GM21786 (cell line): ENCODE measurements around the gene CXorf65.

Experiments used
- ATAC-seq: cut with Tn5 transposase; IDR thresholded peaks from one replicate; pipeline ENCODE4 v1.9.1; 2021; ENCODE audit not compliant: unreplicated experiment

CXorf65 gene

GRCh38 chrX:71107762-71108360 is 1.3 kb upstream of the CXorf65 start:
- ATAC-seq, result no peak

DNA sequence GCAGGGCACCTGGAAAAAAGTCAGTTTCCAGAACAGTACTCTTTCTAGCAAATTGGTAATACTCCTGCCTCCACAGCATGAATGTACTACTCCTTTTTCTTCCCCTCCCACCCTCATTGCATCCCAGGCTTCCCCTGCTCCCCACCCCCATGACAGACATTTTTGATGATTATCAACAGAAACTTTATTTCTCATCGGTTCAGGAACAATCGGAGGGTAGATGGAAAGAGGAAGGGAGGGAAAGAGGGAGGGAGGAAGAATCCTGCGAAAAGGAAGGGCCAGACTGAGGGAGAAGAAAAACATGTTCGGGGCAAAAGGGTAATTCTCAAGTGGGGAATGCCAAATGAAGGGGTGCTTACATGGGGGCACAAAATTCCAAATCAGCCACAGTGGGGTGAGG is 705 bp upstream of the CXorf65 start:
- no peak for ATAC-seq

DNA sequence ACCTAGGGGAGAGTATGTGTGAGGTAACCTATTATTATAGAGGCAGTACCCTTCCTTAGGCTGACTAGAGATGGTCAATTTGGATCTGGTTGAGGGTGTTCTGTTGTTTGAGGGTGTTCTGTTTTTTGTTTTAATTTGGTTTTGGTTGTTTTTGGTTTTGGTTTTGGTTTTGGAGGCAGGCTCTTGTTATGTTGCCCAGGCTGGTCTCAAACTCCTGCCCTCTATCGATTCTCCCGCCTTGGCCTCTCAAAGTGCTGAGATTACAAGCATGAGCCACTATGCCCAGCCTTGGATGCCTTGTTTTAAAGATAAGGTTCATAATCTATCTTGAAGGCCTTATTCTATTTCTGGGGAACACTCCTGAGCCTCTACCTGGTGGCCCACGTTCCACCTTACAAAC is 912 bp downstream of the CXorf65 start:
- ATAC-seq, result no peak

GRCh38 chrX:71103110-71103983 is 3.2 kb downstream of the CXorf65 start:
- peak; percentile 57 for ATAC-seq

DNA sequence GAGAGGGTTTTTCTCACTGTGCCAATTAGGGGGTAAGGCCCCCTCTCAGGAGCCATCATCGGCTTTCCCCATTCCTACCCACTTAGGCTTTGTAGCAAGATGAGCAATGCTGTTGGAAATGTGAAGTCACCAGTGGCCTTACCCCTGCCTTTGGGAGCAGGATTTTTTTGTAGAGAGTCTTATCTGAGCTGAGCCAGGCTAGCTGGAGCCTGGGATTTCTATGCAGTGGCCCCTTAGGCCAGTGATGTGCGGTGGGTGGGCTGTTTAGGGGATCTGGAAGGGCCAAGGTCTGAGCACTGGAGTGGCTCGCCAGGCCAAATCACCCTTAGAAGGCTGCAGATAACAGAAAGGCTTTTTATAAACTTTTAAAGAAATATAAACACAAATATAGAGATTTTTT is 4.2 kb downstream of the CXorf65 start:
- ATAC-seq, result no peak

GRCh38 chrX:71100581-71101505 is 5.7 kb downstream of the CXorf65 start:
- ATAC-seq, result no peak

- ATAC-seq, result no peak
Observed at GRCh38 chrX:71099736-71100135, 6.8 kb downstream of the CXorf65 start.

DNA sequence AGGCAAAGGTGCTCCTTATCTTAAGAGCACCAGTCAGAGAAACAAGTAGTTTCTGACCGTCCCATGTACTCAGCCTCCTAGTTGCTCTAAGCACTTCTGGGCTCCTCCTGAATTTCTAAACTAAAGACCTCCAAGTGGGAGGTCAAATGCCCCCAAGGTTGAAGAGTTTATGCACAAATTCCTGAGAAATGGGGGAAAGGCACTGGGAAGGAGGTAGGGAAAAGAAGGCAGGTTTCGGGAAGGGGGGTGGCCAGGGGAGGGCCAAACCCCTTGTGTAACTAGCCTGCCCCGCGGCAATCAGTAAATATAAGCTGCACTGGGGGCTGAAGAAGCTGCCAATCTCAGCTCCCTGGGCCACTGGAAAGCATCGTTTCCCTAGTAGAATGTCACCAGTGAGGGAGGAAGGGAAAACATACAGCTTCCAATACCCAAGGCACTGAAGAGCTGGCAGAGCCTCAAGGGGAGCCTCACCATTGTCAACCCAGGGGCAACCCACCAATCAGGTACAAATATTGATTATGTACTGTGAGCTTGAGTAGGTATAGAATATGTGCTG is 7.5 kb downstream of the CXorf65 start:
- ATAC-seq, result no peak

GRCh38 chrX:71098302-71098701 is 8.2 kb downstream of the CXorf65 start:
- peak; percentile 32 for ATAC-seq

DNA sequence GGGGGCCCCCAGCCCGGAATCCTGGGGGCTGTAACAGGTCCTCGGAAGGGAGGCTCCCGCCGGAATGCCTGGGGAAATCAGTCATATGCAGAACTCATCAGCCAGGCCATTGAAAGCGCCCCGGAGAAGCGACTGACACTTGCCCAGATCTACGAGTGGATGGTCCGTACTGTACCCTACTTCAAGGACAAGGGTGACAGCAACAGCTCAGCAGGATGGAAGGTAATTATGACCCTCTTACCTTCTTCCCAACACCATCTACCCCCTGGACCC is 9.8 kb downstream of the CXorf65 start:
- ATAC-seq, result no peak

DNA sequence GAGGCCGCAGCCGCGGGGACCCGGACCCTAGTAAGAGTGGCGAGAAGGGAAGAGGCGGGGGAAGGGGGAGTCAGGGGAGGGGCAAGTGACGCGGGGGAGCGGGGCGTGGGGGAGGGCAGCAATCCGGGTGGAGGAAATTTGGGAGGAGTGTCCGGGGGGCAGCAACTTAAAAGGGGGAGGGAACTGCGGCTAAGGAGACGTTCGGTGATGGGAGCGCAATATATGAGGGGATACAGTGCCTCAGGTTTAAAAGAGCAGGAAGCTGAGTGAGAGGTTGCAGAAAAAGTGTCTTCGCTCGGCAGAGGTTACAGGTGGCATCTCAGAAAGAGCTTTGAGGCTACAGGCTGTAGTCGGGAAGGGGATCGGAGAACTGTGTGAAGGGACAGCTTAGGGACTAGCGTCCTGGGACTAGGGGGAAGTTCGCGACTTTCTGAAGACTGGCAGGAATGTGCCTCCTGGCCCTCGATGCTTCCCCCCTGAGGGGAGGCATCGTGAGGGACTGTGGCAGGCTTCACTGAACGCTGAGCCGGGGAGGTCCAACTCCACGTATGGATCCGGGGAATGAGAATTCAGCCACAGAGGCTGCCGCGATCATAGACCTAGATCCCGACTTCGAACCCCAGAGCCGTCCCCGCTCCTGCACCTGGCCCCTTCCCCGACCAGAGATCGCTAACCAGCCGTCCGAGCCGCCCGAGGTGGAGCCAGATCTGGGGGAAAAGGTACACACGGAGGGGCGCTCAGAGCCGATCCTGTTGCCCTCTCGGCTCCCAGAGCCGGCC is 10.4 kb downstream of the CXorf65 start:
- no peak for ATAC-seq

GRCh38 chrX:71095555-71095980 is 11.0 kb downstream of the CXorf65 start, which contains the start of gene FOXO4:
Gene FOXO4 (plus strand): TSS chrX:71095851. CDS start chrX:71096529, 678 bp downstream.
- peak; percentile 88 for ATAC-seq

- ATAC-seq, result no peak
Observed at GRCh38 chrX:71095033-71095432, 11.5 kb downstream of the CXorf65 start.

- ATAC-seq, result no peak
Observed at GRCh38 chrX:71091263-71091662, 15.3 kb downstream of the CXorf65 start.

- ATAC-seq, result no peak
Observed at GRCh38 chrX:71085900-71086299, 20.6 kb downstream of the CXorf65 start.

DNA sequence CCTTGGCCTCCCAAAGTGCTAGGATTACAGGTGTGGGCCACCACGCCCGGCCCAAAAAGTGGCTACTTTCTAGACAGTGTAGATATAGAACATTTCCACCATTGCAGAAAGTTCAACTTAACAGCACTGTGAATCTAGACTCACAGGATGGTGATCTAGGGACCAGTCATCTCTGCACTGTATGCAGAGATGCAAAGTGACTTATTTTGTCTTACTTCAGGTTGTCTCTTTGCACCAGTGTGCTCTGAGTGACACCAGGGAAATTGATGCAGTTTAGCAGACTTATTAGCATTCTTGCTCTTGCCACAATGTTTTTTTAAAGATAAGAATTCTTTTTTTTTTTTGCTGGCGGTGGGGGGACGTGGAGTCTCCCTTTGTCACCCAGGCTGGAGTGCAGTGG is 23.7 kb downstream of the CXorf65 start:
- ATAC-seq, result no peak

DNA sequence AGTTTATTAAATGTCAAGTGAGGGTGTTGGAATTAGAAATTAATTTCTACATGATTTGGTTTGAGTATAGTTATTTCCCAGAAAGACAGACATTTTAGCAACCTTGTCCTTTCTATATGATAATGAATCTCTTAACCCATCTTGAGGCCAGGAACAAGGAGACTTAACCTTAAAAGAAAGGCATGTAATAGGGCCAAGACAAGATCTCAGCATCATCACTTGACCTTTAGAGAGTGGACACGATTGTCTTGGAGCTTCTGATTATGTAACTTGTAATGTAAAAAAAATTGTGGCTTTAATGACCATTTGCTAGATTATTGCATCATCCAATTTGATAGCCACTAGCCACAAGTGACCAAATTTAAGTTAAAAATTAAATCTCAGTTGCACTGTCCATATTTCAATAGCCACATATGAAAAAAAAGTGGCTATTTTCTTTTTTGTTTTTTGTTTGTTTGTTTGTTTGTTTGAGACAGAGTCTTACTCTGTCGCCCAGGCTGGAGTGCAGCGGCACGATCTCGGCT is 24.4 kb downstream of the CXorf65 start:
- ATAC-seq, result no peak

DNA sequence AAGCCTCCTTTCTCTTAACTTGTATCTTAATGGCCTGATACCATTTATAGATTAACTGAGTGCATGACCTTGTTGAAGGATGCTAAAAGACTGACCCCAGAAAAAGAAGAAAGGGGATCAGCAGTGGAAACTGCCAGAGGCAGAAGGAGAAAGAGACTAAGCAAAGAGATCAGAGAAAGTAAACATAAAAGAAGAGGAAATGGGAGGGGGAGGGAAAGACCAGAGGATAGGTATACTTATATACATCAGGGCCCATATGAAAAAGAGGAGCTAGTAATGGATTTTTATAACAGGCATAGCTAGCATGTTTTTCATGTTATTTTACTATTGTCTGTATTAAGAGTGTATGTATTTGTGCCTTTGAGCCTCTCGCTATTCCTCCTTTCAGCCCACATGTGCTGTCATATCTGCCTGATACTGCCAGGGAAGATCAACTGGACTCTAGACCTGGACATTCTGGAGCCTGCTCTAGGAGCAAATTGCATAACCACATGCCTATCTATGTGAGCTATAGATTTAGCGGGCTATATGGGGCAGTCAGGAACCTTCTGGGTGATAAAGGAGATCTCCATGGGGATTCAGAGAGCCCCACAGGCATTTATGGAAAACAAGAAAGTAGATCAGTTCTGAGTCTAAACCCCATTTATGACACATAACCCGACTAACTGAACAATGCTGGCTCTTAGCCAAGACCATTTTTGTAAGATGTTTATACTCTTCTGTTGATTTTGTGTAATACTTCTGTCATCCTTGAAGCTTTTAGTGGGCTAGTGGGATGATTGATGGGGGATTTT is 25.0 kb downstream of the CXorf65 start:
- ATAC-seq, result no peak

DNA sequence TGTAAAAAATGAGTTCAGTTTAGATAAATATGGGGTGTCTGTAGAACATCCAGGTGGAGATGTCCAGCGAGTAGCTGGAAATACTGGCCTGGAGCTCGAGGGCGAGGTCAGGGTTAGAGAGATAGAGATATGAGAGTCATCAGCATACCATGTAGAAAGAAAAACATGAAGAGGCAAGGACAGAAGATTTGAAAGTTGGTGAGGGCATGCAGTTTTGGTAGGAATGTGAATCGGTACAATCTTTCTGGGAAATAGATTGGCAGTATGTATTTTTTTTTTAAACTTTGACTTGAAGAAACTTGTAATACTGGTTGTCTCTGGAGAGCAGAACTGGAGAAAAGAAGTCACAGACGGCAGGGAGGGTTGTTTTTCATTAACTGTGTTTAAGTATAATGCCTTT is 36.0 kb downstream of the CXorf65 start:
- ATAC-seq, result no peak
